AG10803 (cell line): ENCODE data around the gene RIMBP2.
"Not testable (repeated sequence)": the region's sequence is repeated elsewhere in the genome, so short reads cannot be mapped to it uniquely, and the experiment has no call there.

Source experiments
- DNase-seq: peaks from one replicate; pipeline ENCODE4 v3.0.0; 2010; ENCODE audit warnings: low read depth
- H3K4me3 ChIP-seq: 2 replicates; pipeline ENCODE4 v1.5.1; 2011; ENCODE audit warnings: mild to moderate bottlenecking, low read length, control low read depth
- TF ChIP-seq, protein P1 (sequence below): conservative IDR thresholded peaks from 2 replicates; pipeline ENCODE4 v1.5.1; 2011; ENCODE audit warnings: mild to moderate bottlenecking, low read length, control low read depth, inconsistent platforms

Gene RIMBP2

DNA sequence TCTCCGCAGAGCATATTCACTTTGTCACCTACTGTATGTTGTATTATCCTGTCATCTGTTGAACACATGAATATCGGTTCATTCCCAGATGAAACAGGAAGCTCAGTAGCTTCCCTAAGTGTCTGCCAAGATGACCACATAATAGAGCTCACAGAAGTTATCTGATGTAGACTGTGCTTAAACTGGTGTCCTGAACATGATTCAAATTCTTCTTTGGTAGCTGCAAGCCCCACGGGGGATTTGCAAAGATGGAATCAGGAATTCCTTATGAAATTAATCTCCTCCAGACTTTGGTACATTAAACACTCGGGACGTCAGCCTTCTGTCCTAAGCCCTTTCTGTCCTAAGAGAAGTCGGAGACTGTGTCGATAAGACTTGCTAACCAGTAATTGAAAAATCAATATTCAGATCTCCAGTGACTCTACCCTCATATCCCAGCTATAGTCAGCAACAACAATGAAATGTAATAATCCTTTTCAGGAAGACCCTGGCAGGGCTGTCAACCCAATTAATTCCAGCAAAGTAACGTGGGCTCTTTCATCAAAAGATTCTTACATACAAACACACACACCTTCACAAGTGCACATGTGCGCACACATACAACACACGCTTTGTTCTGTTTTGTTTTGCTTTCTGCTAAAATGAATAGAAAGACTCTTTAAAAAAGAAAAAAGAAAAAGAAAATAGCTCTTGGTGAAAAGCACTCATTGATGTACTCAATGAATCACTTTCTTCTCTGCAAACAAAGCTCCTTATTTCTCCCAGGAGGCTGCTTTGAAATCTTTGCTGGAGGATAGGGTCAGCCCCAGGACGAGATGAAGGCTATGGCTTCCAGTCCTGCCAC lies 127.2 kb downstream of the RIMBP2 start:
- TF ChIP-seq, protein P1, sequence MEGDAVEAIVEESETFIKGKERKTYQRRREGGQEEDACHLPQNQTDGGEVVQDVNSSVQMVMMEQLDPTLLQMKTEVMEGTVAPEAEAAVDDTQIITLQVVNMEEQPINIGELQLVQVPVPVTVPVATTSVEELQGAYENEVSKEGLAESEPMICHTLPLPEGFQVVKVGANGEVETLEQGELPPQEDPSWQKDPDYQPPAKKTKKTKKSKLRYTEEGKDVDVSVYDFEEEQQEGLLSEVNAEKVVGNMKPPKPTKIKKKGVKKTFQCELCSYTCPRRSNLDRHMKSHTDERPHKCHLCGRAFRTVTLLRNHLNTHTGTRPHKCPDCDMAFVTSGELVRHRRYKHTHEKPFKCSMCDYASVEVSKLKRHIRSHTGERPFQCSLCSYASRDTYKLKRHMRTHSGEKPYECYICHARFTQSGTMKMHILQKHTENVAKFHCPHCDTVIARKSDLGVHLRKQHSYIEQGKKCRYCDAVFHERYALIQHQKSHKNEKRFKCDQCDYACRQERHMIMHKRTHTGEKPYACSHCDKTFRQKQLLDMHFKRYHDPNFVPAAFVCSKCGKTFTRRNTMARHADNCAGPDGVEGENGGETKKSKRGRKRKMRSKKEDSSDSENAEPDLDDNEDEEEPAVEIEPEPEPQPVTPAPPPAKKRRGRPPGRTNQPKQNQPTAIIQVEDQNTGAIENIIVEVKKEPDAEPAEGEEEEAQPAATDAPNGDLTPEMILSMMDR = no peak
- no peak overlapping the region for H3K4me3 ChIP-seq
- DNase-seq = no peak

DNA sequence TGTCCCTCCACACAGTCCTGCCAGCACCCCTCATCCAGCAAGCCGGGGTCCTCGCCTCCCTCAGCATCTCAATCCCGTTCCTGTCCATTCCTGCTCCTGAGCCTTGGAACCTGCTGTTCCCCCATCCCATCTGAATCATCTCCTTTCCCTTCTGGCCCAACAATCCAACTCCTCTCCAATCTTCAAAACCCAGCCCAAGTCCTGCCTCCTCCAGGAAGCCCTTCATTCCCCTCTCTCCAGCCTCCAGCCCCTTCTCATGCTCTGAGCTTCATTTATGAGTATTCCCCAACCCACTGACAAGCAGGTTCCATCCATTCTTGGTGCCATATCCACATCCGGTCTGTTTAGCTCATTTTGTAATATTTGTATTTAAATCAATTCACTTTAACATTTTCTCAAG lies 128.1 kb downstream of the RIMBP2 start:
- TF ChIP-seq, protein P1 = no peak
- DNase-seq = no peak
- H3K4me3 ChIP-seq = no peak overlapping the region

DNA sequence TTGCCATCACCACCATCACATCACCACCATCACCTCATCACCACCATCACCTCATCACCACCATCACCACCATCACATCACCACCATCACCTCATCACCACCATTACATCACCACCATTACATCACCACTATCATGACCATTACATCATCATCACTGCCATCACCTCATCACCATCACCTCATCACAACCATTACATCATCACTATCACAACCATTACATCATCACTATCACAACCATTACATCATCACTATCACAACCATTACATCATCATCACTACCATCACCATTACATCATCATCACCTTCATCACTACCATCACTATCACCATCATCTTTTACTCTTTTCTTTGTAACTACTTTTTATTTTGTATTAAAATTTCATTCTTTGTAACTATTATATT lies 131.6 kb downstream of the RIMBP2 start:
- not testable (repeated sequence) for DNase-seq, H3K4me3 ChIP-seq

DNA sequence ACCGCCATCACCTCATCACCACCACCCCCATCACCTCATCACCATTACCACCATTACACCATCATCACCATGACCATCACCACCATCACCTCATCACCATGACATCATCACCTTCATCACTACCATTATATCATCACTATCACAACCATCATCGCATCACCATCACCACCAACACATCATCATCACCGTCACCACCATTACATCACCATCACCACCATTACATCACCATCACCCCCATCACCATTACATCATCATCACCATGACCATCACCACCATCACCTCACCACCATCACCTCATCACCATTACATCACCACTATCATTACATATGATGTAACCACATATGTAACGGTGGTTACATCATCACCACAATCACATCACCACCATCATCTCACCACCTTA lies 132.3 kb downstream of the RIMBP2 start:
- DNase-seq = no peak
- no peak overlapping the region for H3K4me3 ChIP-seq
- TF ChIP-seq, protein P1 = no peak

DNA sequence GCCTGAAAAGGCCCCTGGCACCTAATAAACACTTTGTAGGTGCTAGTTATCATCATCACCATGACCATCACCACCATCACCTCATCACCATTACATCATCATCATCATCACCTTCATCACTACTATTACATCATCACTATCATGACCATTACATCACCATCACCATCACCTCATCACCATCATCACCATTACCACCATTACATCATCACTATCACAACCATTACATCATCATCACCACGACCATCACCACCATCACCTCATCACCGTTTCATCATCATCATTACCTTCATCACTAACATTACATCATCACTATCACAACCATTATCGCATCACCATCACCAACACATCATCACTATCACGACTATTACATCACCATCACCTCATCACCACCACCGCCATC lies 132.8 kb downstream of the RIMBP2 start:
- TF ChIP-seq, protein P1 = no peak
- no peak for DNase-seq
- H3K4me3 ChIP-seq = no peak overlapping the region

DNA sequence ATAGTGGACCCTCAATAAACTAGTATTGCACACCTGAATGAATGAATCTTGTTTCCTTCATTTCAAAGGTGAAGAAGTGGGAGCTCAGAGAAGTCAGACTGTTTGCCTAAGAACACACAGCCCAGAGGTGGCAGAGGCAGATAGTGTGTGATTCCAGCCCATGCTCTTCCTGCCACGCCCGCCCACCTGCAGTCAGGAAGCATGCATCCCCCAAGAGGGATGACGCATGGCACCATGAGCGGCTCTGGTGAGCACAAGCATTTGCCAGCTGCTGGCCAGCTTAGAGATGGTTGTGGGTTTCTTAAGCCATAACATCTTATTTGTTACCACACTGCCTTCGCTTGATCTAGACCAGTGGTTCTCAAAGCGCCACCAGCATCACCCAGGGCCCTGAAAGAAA lies 133.8 kb downstream of the RIMBP2 start:
- H3K4me3 ChIP-seq = no peak overlapping the region
- DNase-seq = no peak
- TF ChIP-seq, protein P1 = no peak

DNA sequence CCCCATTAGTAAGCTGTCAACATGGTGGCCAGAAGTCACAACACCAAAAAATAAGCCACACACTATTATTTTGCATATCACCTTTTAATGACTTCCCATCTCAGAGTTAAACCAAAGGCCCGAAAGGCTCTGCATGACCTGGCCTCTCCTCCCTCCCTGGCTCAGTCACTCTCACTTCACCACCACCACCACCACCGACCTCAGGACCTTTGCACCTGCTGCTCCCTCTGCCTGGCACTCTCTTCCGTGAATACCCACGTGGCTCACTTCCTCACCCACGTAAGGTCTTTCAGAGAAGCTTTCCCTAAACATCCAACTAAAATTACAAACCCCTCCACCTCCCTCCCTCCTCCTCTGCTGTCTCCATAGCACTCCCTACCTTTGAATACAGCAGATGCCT lies 134.3 kb downstream of the RIMBP2 start:
- DNase-seq = no peak
- TF ChIP-seq, protein P1 = no peak
- H3K4me3 ChIP-seq = no peak overlapping the region

DNA sequence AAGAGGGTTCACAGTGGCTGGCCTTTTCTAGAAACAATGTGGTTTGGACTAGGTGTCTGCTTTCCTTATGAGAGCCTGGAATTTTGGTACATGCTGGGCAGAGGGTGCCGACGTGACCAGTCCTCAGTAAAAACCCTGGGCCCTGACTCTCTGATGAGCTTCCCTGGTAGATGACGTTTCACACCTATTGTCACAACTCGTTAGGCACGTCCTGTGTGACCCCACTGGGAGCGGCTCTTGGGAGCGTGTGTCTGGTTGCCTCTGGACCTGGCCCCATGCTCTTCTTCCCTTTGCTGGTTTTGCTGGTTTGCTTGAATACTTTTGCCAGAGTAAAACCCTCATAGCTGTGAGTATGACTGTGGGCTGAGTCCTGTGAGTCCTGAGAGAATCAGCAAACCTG lies 136.9 kb downstream of the RIMBP2 start:
- TF ChIP-seq, protein P1 = no peak
- DNase-seq = no peak
- no peak overlapping the region for H3K4me3 ChIP-seq
